Neural cell (in vitro differentiated cells): ENCODE measurements around the gene AKAP6. TPM values are rescaled to one million over a fixed set of nuclear protein-coding genes. Genes with fewer than 3 reads are reported as not detected.

Source experiments
- H2AFZ ChIP-seq: fragments of 200-600, 300-800 bp; sonication (generic), shearing (Covaris generic); 2 replicates; pipeline ENCODE4 v1.6.0; 2014; ENCODE audit warnings: low read depth, mild to moderate bottlenecking, antibody characterized with exemption, low read length, moderate library complexity
- H3F3A ChIP-seq: fragments of 200-600 bp; shearing (Covaris generic); 2 replicates; pipeline ENCODE4 v1.6.1; 2016; ENCODE audit warnings: mild to moderate bottlenecking, moderate library complexity, mixed read lengths, antibody characterized with exemption, low read length; ENCODE audit not compliant: insufficient read depth, poor library complexity, severe bottlenecking
- H3K27ac ChIP-seq: fragments of 200-600, 300-800 bp; sonication (generic), shearing (Covaris generic); 2 replicates; pipeline ENCODE4 v1.5.1; 2014; ENCODE audit warnings: mild to moderate bottlenecking, low read length, moderate library complexity
- H3K27me3 ChIP-seq: fragments of 300-800, 200-600 bp; sonication (generic), shearing (Covaris generic); 2 replicates; pipeline ENCODE4 v1.6.0; 2014; ENCODE audit warnings: mild to moderate bottlenecking, low read depth, low read length, moderate library complexity; ENCODE audit not compliant: insufficient read depth
- H3K36me3 ChIP-seq: fragments of 300-800, 200-600 bp; sonication (generic), shearing (Covaris generic); 2 replicates; pipeline ENCODE4 v1.5.1; 2014; ENCODE audit warnings: mild to moderate bottlenecking, antibody characterized with exemption, low read length, moderate library complexity; ENCODE audit not compliant: insufficient read depth
- H3K4me2 ChIP-seq: fragments of 300-800, 200-600 bp; sonication (generic), shearing (Covaris generic); 2 replicates; pipeline ENCODE4 v1.6.0; 2014; ENCODE audit warnings: mild to moderate bottlenecking, low read length
- H3K4me3 ChIP-seq: fragments of 300-800, 200-600 bp; sonication (generic), shearing (Covaris generic); 2 replicates; pipeline ENCODE4 v1.5.1; 2014; ENCODE audit warnings: mild to moderate bottlenecking, low read length, moderate library complexity
- H3K79me2 ChIP-seq: fragments of 200-600 bp; shearing (Covaris generic); replicated peaks from 2 replicates; pipeline ENCODE4 v1.6.0; 2014; ENCODE audit warnings: mild to moderate bottlenecking, low read length, moderate library complexity; ENCODE audit not compliant: insufficient read depth
- H3K9ac ChIP-seq: fragments of 300-800, 200-600 bp; sonication (generic), shearing (Covaris generic); 2 replicates; pipeline ENCODE4 v1.6.1; 2016; ENCODE audit warnings: mild to moderate bottlenecking, low read length, mixed read lengths
- H3K9me2 ChIP-seq: fragments of 200-600 bp; shearing (Covaris generic); 2 replicates; pipeline ENCODE4 v1.6.1; 2016; ENCODE audit warnings: mild to moderate bottlenecking, low read length, mixed read lengths; ENCODE audit not compliant: insufficient read depth
- H3K9me3 ChIP-seq: fragments of 200-600, 300-800 bp; sonication (generic), shearing (Covaris generic); 2 replicates; pipeline ENCODE4 v1.6.1; 2016; ENCODE audit warnings: mild to moderate bottlenecking, mixed run types, low read length, moderate library complexity, mixed read lengths
- H4K20me1 ChIP-seq: fragments of 200-600 bp; shearing (Covaris generic); 2 replicates; pipeline ENCODE4 v1.6.1; 2016; ENCODE audit warnings: mild to moderate bottlenecking, mixed run types; ENCODE audit not compliant: insufficient read depth
- EP300 ChIP-seq: fragments of 450-650 bp; conservative IDR thresholded peaks from 2 replicates; pipeline ENCODE4 v1.6.1; 2014; ENCODE audit warnings: antibody characterized with exemption, mild to moderate bottlenecking, moderate library complexity; ENCODE audit not compliant: poor library complexity, severe bottlenecking
- EZH2 ChIP-seq: fragments of 200-600, 300-800 bp; shearing (Covaris generic), sonication (generic); IDR thresholded peaks from 2 replicates; pipeline ENCODE4 v1.6.1; 2014; ENCODE audit warnings: antibody characterized with exemption, low read length, borderline replicate concordance, mild to moderate bottlenecking; ENCODE audit not compliant: insufficient read depth, poor library complexity, severe bottlenecking
- MXI1 ChIP-seq: fragments of 450-650 bp; conservative IDR thresholded peaks from 2 replicates; pipeline ENCODE4 v1.6.1; 2014; ENCODE audit warnings: antibody characterized with exemption, mild to moderate bottlenecking; ENCODE audit not compliant: poor library complexity, severe bottlenecking
- POLR2AphosphoS5 ChIP-seq: IDR thresholded peaks from 2 replicates; pipeline ENCODE4 v1.6.1; 2012
- RAD21 ChIP-seq: fragments of 450-650 bp; conservative IDR thresholded peaks from 2 replicates; pipeline ENCODE4 v1.6.1; 2014; ENCODE audit warnings: antibody characterized with exemption, mild to moderate bottlenecking, moderate library complexity
- SMC3 ChIP-seq: fragments of 450-650 bp; conservative IDR thresholded peaks from 2 replicates; pipeline ENCODE4 v1.6.1; 2014; ENCODE audit warnings: antibody characterized with exemption, mild to moderate bottlenecking, moderate library complexity; ENCODE audit not compliant: poor library complexity
- TAF1 ChIP-seq: IDR thresholded peaks from 2 replicates; pipeline ENCODE4 v1.6.1; 2012; ENCODE audit warnings: low read depth
- polyA plus RNA-seq: library from polyadenylated mRNA; depleted of rRNA; stranded (reverse); fragments of >200 nt; gene quantifications from 2 replicates; pipeline ENCODE4 v1.2.3, GENCODE V29; 2014
- TF ChIP-seq, protein P1 (sequence below): IDR thresholded peaks from 2 replicates; pipeline ENCODE4 v1.6.1; 2012; ENCODE audit warnings: borderline replicate concordance
- TF ChIP-seq, protein P2 (sequence below): fragments of 450-650 bp; IDR thresholded peaks from 2 replicates; pipeline ENCODE4 v1.5.1; 2014; ENCODE audit warnings: antibody characterized with exemption, mild to moderate bottlenecking, moderate library complexity; ENCODE audit not compliant: poor library complexity, severe bottlenecking

Gene AKAP6
- polyA plus RNA-seq, 1 donor from 2014 or later: 15.8 TPM

DNA sequence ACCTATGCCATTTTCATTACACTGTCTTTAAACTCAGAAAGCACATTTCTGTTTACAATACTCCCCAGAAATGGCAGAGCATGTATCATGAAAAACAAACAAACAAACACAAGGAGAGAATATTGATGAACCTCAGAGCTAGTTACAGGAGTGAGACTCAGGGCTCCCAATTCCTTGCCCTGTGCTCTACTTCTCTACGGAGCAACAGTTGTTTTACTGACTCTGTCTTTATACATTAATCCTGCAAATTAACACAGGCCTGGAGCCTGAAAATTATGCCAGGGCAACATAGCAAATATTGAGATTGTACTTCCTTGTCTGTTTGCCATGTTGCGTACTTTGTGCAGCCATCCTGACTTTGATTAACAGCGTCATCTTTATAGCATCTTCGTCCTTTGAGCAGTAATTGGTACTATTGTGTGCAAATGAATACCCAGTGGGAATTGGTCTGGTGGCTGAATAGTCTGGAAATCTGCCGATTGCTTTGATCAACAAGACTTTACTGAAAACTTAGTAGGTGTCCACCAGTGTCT, 15.2 kb upstream of the AKAP6 start:
- H2AFZ ChIP-seq: no peak overlapping the region
- H3K9me3 ChIP-seq: no peaks in the 10 kb centered on the region
- no peak overlapping the region for H3K4me2 ChIP-seq
- H3K36me3 ChIP-seq: no peaks in the 10 kb centered on the region
- H3K27ac ChIP-seq: no peak overlapping the region
- TF ChIP-seq SMC3 (no peak), EZH2 (no peak), POLR2AphosphoS5 (no peak), RAD21 (no peak), MXI1 (no peak), TAF1 (no peak), EP300 (no peak)
- TF ChIP-seq, protein P1, sequence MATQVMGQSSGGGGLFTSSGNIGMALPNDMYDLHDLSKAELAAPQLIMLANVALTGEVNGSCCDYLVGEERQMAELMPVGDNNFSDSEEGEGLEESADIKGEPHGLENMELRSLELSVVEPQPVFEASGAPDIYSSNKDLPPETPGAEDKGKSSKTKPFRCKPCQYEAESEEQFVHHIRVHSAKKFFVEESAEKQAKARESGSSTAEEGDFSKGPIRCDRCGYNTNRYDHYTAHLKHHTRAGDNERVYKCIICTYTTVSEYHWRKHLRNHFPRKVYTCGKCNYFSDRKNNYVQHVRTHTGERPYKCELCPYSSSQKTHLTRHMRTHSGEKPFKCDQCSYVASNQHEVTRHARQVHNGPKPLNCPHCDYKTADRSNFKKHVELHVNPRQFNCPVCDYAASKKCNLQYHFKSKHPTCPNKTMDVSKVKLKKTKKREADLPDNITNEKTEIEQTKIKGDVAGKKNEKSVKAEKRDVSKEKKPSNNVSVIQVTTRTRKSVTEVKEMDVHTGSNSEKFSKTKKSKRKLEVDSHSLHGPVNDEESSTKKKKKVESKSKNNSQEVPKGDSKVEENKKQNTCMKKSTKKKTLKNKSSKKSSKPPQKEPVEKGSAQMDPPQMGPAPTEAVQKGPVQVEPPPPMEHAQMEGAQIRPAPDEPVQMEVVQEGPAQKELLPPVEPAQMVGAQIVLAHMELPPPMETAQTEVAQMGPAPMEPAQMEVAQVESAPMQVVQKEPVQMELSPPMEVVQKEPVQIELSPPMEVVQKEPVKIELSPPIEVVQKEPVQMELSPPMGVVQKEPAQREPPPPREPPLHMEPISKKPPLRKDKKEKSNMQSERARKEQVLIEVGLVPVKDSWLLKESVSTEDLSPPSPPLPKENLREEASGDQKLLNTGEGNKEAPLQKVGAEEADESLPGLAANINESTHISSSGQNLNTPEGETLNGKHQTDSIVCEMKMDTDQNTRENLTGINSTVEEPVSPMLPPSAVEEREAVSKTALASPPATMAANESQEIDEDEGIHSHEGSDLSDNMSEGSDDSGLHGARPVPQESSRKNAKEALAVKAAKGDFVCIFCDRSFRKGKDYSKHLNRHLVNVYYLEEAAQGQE: no peak
- TF ChIP-seq, protein P2, sequence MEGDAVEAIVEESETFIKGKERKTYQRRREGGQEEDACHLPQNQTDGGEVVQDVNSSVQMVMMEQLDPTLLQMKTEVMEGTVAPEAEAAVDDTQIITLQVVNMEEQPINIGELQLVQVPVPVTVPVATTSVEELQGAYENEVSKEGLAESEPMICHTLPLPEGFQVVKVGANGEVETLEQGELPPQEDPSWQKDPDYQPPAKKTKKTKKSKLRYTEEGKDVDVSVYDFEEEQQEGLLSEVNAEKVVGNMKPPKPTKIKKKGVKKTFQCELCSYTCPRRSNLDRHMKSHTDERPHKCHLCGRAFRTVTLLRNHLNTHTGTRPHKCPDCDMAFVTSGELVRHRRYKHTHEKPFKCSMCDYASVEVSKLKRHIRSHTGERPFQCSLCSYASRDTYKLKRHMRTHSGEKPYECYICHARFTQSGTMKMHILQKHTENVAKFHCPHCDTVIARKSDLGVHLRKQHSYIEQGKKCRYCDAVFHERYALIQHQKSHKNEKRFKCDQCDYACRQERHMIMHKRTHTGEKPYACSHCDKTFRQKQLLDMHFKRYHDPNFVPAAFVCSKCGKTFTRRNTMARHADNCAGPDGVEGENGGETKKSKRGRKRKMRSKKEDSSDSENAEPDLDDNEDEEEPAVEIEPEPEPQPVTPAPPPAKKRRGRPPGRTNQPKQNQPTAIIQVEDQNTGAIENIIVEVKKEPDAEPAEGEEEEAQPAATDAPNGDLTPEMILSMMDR: no peak
- no peak overlapping the region for H3K4me3 ChIP-seq
- no peak overlapping the region for H3K9ac ChIP-seq
- no peaks in the 10 kb centered on the region for H3K9me2 ChIP-seq
- no peaks in the 10 kb centered on the region for H3F3A ChIP-seq
- H4K20me1 ChIP-seq: no peaks in the 10 kb centered on the region
- no peaks in the 10 kb centered on the region for H3K27me3 ChIP-seq
- no peaks in the 10 kb centered on the region for H3K79me2 ChIP-seq

DNA sequence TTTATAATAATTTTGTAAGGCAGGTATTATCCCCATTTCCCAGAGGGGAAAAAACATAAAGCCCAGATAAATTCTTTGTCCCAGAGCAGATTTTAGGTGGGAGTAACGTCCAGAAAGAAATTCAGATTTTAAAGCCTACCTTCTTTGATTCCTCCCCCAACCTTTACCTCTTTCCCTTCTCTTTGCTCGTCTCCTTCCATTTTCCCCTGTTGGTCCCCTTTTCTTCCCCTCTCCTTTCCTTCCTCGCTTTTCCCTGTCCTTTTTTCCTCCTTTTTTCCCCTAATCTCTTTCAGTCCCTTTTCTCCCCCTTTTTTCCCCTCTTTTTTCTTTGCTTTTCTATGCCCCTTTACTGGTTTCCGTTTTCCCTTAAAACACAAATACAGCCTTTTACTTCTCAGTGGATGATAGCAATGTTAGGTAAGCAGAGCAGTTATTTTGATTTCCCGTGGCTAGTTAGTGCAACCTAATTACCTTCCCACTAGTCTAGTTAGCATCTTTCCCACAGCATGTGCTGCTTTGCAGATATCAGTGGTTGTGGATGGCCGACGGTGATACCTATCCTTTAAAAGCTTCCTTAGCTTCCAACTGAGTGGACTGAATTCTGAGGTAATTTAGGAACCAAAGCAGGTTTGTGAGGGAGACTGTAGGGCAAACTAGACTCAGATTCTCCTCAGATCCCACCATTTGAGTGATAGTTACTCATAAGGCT, 10.9 kb upstream of the AKAP6 start:
- no peaks in the 10 kb centered on the region for H4K20me1 ChIP-seq
- H3K27ac ChIP-seq: no peak overlapping the region
- H3K4me3 ChIP-seq: no peak overlapping the region
- TF ChIP-seq EP300 (no peak), SMC3 (no peak), TAF1 (no peak), RAD21 (no peak), EZH2 (no peak)
- TF ChIP-seq, protein P1: no peak
- TF ChIP-seq, protein P2: no peak
- no peaks in the 10 kb centered on the region for H3F3A ChIP-seq
- H3K36me3 ChIP-seq: no peaks in the 10 kb centered on the region
- H3K9me2 ChIP-seq: no peaks in the 10 kb centered on the region
- H3K4me2 ChIP-seq: no peak overlapping the region
- H2AFZ ChIP-seq: no peak overlapping the region
- H3K79me2 ChIP-seq: no peaks in the 10 kb centered on the region
- H3K27me3 ChIP-seq: no peaks in the 10 kb centered on the region
- no peaks in the 10 kb centered on the region for H3K9me3 ChIP-seq
- H3K9ac ChIP-seq: no peak overlapping the region
